IMR-90 (cell line): ENCODE results near the gene CRTAC1. TPM values are rescaled to one million over a fixed set of nuclear protein-coding genes. Genes with fewer than 3 reads are reported as not detected.

ENCODE experiments used
- ATAC-seq: fragments of 200-7000 bp; cut with Tn5 transposase; 2 replicates; pipeline ENCODE4 v1.9.1; 2020; ENCODE audit warnings: low read depth, mild to moderate bottlenecking, moderate library complexity
- BruUV-seq: library from RNA; stranded (reverse); fragments of 400-500 nt; replicated peaks from 2 replicates; lab custom pipeline; 2021; lab: Mats Ljungman, UMichigan
- CTCF ChIA-PET: fragments of 300-600 bp; formaldehyde crosslinking; extraction: SDS; loops from one replicate; lab custom pipeline; 2021; ENCODE audit warnings: antibody characterized with exemption; lab: Yijun Ruan, JAX
- POLR2A ChIA-PET: fragments of 300-600 bp; sonication (Branson Sonifier 250); formaldehyde crosslinking; loops from one replicate; lab custom pipeline; 2022; ENCODE audit warnings: antibody characterized with exemption; ENCODE audit not compliant: unreplicated experiment; lab: Charles Lee
- DNase-seq: peaks from one replicate; pipeline ENCODE4 v3.0.0; 2013
- H2AFZ ChIP-seq: replicated peaks from 2 replicates; pipeline ENCODE3; 2013; ENCODE audit warnings: low read length, mild to moderate bottlenecking; ENCODE audit not compliant: poor library complexity
- H2AK5ac ChIP-seq: 2 replicates; pipeline ENCODE4 v1.6.1; 2013; ENCODE audit warnings: low read depth, low read length, inconsistent platforms
- H2AK9ac ChIP-seq: replicated peaks from 2 replicates; pipeline ENCODE3; 2013; ENCODE audit warnings: mild to moderate bottlenecking, low read depth, low read length, moderate library complexity; ENCODE audit not compliant: poor library complexity
- H2BK120ac ChIP-seq: 2 replicates; pipeline ENCODE4 v1.6.1; 2013; ENCODE audit warnings: low read depth, low read length, inconsistent platforms
- H2BK15ac ChIP-seq: 3 replicates; pipeline ENCODE4 v1.6.1; 2013; ENCODE audit warnings: low read depth, low read length, inconsistent platforms
- H2BK20ac ChIP-seq: 2 replicates; pipeline ENCODE4 v1.6.1; 2013; ENCODE audit warnings: low read depth, mild to moderate bottlenecking, inconsistent platforms, low read length, moderate library complexity
- H2BK5ac ChIP-seq: 2 replicates; pipeline ENCODE4 v1.6.1; 2013; ENCODE audit warnings: mild to moderate bottlenecking, low read depth, low read length, inconsistent platforms; ENCODE audit not compliant: poor library complexity, severe bottlenecking
- H3K14ac ChIP-seq: replicated peaks from 2 replicates; pipeline ENCODE4 v1.6.1; 2013; ENCODE audit warnings: low read depth, low read length, inconsistent platforms
- H3K18ac ChIP-seq: 2 replicates; pipeline ENCODE4 v1.6.1; 2013; ENCODE audit warnings: low read depth, low read length, control low read depth
- H3K23ac ChIP-seq: 2 replicates; pipeline ENCODE4 v1.6.1; 2013; ENCODE audit warnings: low read depth, low read length, inconsistent platforms
- H3K27ac ChIP-seq: 2 replicates; pipeline ENCODE4 v1.5.1; 2013; ENCODE audit warnings: mild to moderate bottlenecking, control low read depth, low read length; ENCODE audit not compliant: insufficient read depth
- H3K27me3 ChIP-seq: 2 replicates; pipeline ENCODE4 v1.6.1; 2013; ENCODE audit warnings: low read length; ENCODE audit not compliant: control insufficient read depth, insufficient read depth
- H3K36me3 ChIP-seq: 2 replicates; pipeline ENCODE4 v1.6.1; 2013; ENCODE audit warnings: low read length, mixed read lengths; ENCODE audit not compliant: control insufficient read depth, insufficient read depth
- H3K4ac ChIP-seq: 2 replicates; pipeline ENCODE4 v1.6.1; 2013; ENCODE audit warnings: low read depth, low read length, inconsistent platforms
- H3K4me1 ChIP-seq: 2 replicates; pipeline ENCODE4 v1.6.1; 2013; ENCODE audit warnings: low read length, mixed read lengths; ENCODE audit not compliant: control insufficient read depth, insufficient read depth
- H3K4me2 ChIP-seq: 2 replicates; pipeline ENCODE4 v1.6.1; 2013; ENCODE audit warnings: low read depth, mild to moderate bottlenecking, control low read depth, low read length, moderate library complexity
- H3K4me3 ChIP-seq: 2 replicates; pipeline ENCODE4 v1.5.1; 2013; ENCODE audit warnings: low read depth, mild to moderate bottlenecking, control low read depth, low read length, moderate library complexity; ENCODE audit not compliant: insufficient read depth
- H3K56ac ChIP-seq: 2 replicates; pipeline ENCODE4 v1.6.1; 2013; ENCODE audit warnings: low read length, inconsistent platforms; ENCODE audit not compliant: insufficient read depth; ENCODE audit errors: extremely low read depth
- H3K79me1 ChIP-seq, 2 experiments: 2 replicates each; pipeline ENCODE4 v1.6.1; 2013; ENCODE audit warnings: low read length in 2 of 2, inconsistent platforms in 1 of 2, low read depth in 1 of 2
- H3K9ac ChIP-seq: 2 replicates; pipeline ENCODE4 v1.6.1; 2013; ENCODE audit warnings: low read depth, low read length, control low read depth
- H3K9me1 ChIP-seq: 2 replicates; pipeline ENCODE4 v1.6.1; 2013; ENCODE audit warnings: low read length, inconsistent platforms; ENCODE audit not compliant: insufficient read depth
- H3K9me3 ChIP-seq: 2 replicates; pipeline ENCODE4 v1.6.1; 2013; ENCODE audit warnings: low read length; ENCODE audit not compliant: control insufficient read depth, insufficient read depth
- H4K20me1 ChIP-seq: 2 replicates; pipeline ENCODE4 v1.6.1; 2013; ENCODE audit warnings: low read length, inconsistent platforms; ENCODE audit not compliant: insufficient read depth
- H4K5ac ChIP-seq: 2 replicates; pipeline ENCODE4 v1.6.1; 2013; ENCODE audit warnings: mild to moderate bottlenecking, low read depth, low read length, control low read depth
- H4K8ac ChIP-seq, 2 experiments: 2 replicates each; pipeline ENCODE4 v1.6.1; 2013; ENCODE audit warnings: low read depth in 2 of 2, low read length in 2 of 2, control low read depth in 1 of 2, inconsistent platforms in 1 of 2
- H4K91ac ChIP-seq: 2 replicates; pipeline ENCODE4 v1.6.1; 2013; ENCODE audit warnings: low read depth, low read length, inconsistent platforms; ENCODE audit not compliant: insufficient read depth
- BHLHE40 ChIP-seq: fragments of 150-350 bp; IDR thresholded peaks from 2 replicates; pipeline ENCODE4 v1.6.1; 2016; ENCODE audit warnings: mild to moderate bottlenecking, low read depth, low read length
- CEBPB ChIP-seq: IDR thresholded peaks from 2 replicates; pipeline ENCODE4 v1.6.1; 2012; ENCODE audit warnings: low read depth, low read length, improper control_type of control experiment
- CHD1 ChIP-seq: IDR thresholded peaks from 2 replicates; pipeline ENCODE4 v1.6.1; 2012; ENCODE audit warnings: low read depth, low read length, improper control_type of control experiment
- MAZ ChIP-seq: IDR thresholded peaks from 2 replicates; pipeline ENCODE4 v1.6.1; 2012; ENCODE audit warnings: low read depth, mild to moderate bottlenecking, low read length, improper control_type of control experiment, moderate library complexity, borderline replicate concordance
- SMC3 ChIP-seq: fragments of 150-350 bp; IDR thresholded peaks from 2 replicates; pipeline ENCODE4 v1.6.1; 2016; ENCODE audit warnings: low read depth, mild to moderate bottlenecking, antibody characterized with exemption, low read length, moderate library complexity
- WGBS, 2 experiments: methylation state at CpG; one replicate each; pipeline versions ENCODE4 v1.1.5 to v1.1.7; 2013; ENCODE audit warnings: missing lambda C conversion rate in 2 of 2; ENCODE audit not compliant: insufficient read length in 1 of 2; ENCODE audit errors: extremely low coverage in 2 of 2; 5-methylcytosine and 5-hydroxymethylcytosine counted together
- dilution Hi-C: fragments of 300-500 bp; cut with HindIII; formaldehyde crosslinking; loops from one replicate; pipeline ENCODE4 v1.14.3; 2018; ENCODE audit warnings: low sequenced_read_pairs; ENCODE audit not compliant: unreplicated experiment
- in situ Hi-C: fragments of 300-500 bp; cut with MboI; formaldehyde crosslinking; loops from 3 replicates; pipeline ENCODE4 v1.14.3; 2019; ENCODE audit warnings: low sequenced_read_pairs, inconsistent platforms, mixed read lengths
- intact Hi-C: fragments of 100-400 bp; cut with micrococcal nuclease; formaldehyde crosslinking; loops from 2 replicates; pipeline ENCODE4 v1.10.0; 2022
- polyA plus RNA-seq, 3 experiments: library from polyadenylated mRNA; depleted of rRNA; stranded (reverse); fragments of >200 nt; gene quantifications; 2 replicates each; pipeline ENCODE4 v1.2.3, GENCODE V29; 2012; ENCODE audit warnings: low replicate concordance in 1 of 3
- total RNA-seq: library from RNA; depleted of rRNA; stranded (reverse); fragments of >200 nt; gene quantifications from 2 replicates; pipeline ENCODE4 v1.2.3, GENCODE V29; 2012

CRTAC1 gene
- total and polyA plus RNA-seq, 2 of the 4 experiments (the other 2 are of a cell fraction): not detected

DNA sequence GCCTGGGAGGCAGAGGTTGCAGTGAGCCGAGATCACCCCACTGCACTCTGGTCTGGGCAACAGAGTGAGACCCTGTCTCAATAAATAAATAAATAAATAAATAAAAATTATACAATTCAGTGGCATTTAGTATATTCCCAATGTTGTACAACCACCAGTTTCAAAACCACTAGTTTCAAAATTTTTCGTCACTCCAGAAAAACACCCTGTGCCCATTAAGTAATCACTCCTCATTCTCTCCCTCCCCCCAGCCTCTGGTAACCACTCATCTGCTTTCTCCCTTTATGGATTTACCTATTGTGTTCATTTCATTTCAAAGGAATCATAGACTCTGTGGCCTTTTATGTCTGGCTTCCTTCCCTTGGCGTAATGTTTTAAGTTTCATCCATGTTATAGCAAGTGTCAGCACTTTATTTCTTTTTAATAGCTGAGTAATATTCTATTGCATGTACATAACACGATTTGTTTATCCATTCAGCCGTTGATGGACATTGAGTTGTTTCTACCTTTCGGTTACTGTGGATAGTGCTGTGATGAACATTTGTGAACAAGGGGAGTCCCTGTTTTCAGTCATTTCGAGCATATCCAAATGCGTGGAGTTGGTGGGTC lies 210.2 kb downstream of the CRTAC1 start:
- no peak overlapping the region for H4K91ac ChIP-seq
- no peak overlapping the region for H3K18ac ChIP-seq
- dilution Hi-C loops: no loop called here
- no peak overlapping the region for H2BK120ac ChIP-seq
- no peak overlapping the region for H3K4me2 ChIP-seq
- H3K4ac ChIP-seq: no peak overlapping the region
- H4K5ac ChIP-seq: no peak overlapping the region
- intact Hi-C loops: no loop called here
- 40% methylated on average over 1 of the region's 8 CpGs; no CpG with 5 or more reads in 1 of the 2 experiments for WGBS, 2 experiments
- H3K4me1 ChIP-seq: no peaks in the 10 kb centered on the region
- ChIA-PET POLR2A (no interaction called here), CTCF (no interaction called here)
- H4K20me1 ChIP-seq: no peaks in the 10 kb centered on the region
- TF ChIP-seq BHLHE40 (no peak), CEBPB (no peak), MAZ (no peak), CHD1 (no peak), SMC3 (no peak)
- no peak overlapping the region for H2BK20ac ChIP-seq
- in situ Hi-C loops: no loop called here
- H3K79me1 ChIP-seq: no peaks in the 10 kb centered on the region
- DNase-seq (no peak), ATAC-seq (no peak)
- H3K23ac ChIP-seq: no peak overlapping the region
- H2BK5ac ChIP-seq: no peak overlapping the region
- H3K56ac ChIP-seq: no peak overlapping the region
- no peak overlapping the region for H2BK15ac ChIP-seq
- H3K9ac ChIP-seq: no peak overlapping the region
- no peak overlapping the region for H4K8ac ChIP-seq
- no peak overlapping the region for H2AK9ac ChIP-seq
- H3K36me3 ChIP-seq: no peaks in the 10 kb centered on the region
- H3K4me3 ChIP-seq: no peak overlapping the region
- no peak overlapping the region for H3K14ac ChIP-seq
- H3K27me3 ChIP-seq: peaks cover 39% of the 10 kb centered on the region
- no peak overlapping the region for H2AK5ac ChIP-seq
- BruUV-seq: no TSS peak
- no peaks in the 10 kb centered on the region for H3K9me1 ChIP-seq
- H3K9me3 ChIP-seq: no peaks in the 10 kb centered on the region
- H3K27ac ChIP-seq: no peak overlapping the region
- no peak overlapping the region for H2AFZ ChIP-seq
